HCT116 (cell line): Measurements from ENCODE around the gene FLT3. TPM values are rescaled to one million over a fixed set of nuclear protein-coding genes. Genes with fewer than 3 reads are reported as not detected.

Experiments
- ATAC-seq: fragments of 200-7000 bp; cut with Tn5 transposase; 2 replicates; pipeline ENCODE4 v1.9.1; 2020; ENCODE audit warnings: mild to moderate bottlenecking, moderate library complexity
- BruUV-seq: library from RNA; stranded (reverse); fragments of 400-500 nt; replicated peaks from 2 replicates; lab custom pipeline; 2021; lab: Mats Ljungman, UMichigan
- CTCF ChIA-PET: fragments of 300-600 bp; sonication (Branson Sonifier 250); formaldehyde crosslinking; loops from one replicate; lab custom pipeline; 2021; ENCODE audit warnings: antibody characterized with exemption; lab: Charles Lee
- POLR2A ChIA-PET: fragments of 300-600, 350-600 bp; sonication (Branson Sonifier 250); formaldehyde crosslinking; loops from one replicate; lab custom pipeline; 2021; ENCODE audit warnings: antibody characterized with exemption; lab: Charles Lee
- RAD21 ChIA-PET, 2 experiments: fragments of 300-600 bp; sonication (Branson Sonifier 250); formaldehyde crosslinking; loops; one replicate each; lab custom pipeline; 2023; ENCODE audit warnings: low total read pairs in 2 of 2; ENCODE audit not compliant: uncharacterized antibody in 2 of 2, unreplicated experiment in 2 of 2, low non-redundant PET in 1 of 2; lab: Charles Lee
- DNase-seq: peaks from one replicate; pipeline ENCODE4 v3.0.0-alpha.2; 2010; ENCODE audit warnings: low read depth, low spot score
- H2AFZ ChIP-seq: fragments of 200-600 bp; shearing (Covaris generic), sonication (generic); 2 replicates; pipeline ENCODE4 v1.6.1; 2017; ENCODE audit warnings: low read depth, mixed run types, mixed read lengths, antibody characterized with exemption, low read length; ENCODE audit not compliant: poor library complexity, severe bottlenecking
- H3K27ac ChIP-seq: 2 replicates; pipeline ENCODE4 v1.5.1; 2012; ENCODE audit warnings: low read depth, low read length
- H3K27me3 ChIP-seq: fragments of 200-600 bp; sonication (generic); 2 replicates; pipeline ENCODE4 v1.6.1; 2016; ENCODE audit warnings: mixed run types, low read length, mixed read lengths; ENCODE audit not compliant: insufficient read depth
- H3K36me3 ChIP-seq, 2 experiments: fragments of 200-500 bp in 1 of 2; fragments of 200-600 bp in 1 of 2; sonication (Bioruptor generic) in 1 of 2; sonication (generic) in 1 of 2; 2 replicates each; pipeline versions ENCODE4 v1.5.1 to v1.6.1; 2014 to 2016; ENCODE audit warnings: low read length in 2 of 2, inconsistent platforms in 1 of 2, mixed read lengths in 1 of 2, mixed run types in 1 of 2; ENCODE audit not compliant: insufficient read depth in 2 of 2, control insufficient read depth in 1 of 2
- H3K4me1 ChIP-seq, 2 experiments: fragments of 200-600 bp in 1 of 2; sonication (generic) in 1 of 2; 2 replicates each; pipeline versions ENCODE4 v1.5.1 to v1.6.1; 2012 to 2017; ENCODE audit warnings: low read length in 2 of 2, inconsistent platforms in 1 of 2, mild to moderate bottlenecking in 1 of 2, mixed read lengths in 1 of 2, mixed run types in 1 of 2, moderate library complexity in 1 of 2; ENCODE audit not compliant: insufficient read depth in 2 of 2, control insufficient read depth in 1 of 2
- H3K4me2 ChIP-seq: fragments of 200-600 bp; sonication (generic); 2 replicates; pipeline ENCODE4 v1.6.1; 2017; ENCODE audit warnings: mixed run types, low read length, mixed read lengths
- H3K4me3 ChIP-seq, 2 experiments: fragments of 200-600 bp in 1 of 2; sonication (generic) in 1 of 2; replicated peaks in 1 of 2; 2 replicates each; pipeline ENCODE4 v1.5.1; 2011 to 2016; ENCODE audit warnings: low read length in 2 of 2, control low read depth in 1 of 2, low read depth in 1 of 2, mild to moderate bottlenecking in 1 of 2, mixed read lengths in 1 of 2, mixed run types in 1 of 2
- H3K79me2 ChIP-seq: fragments of 200-600 bp; sonication (generic); 2 replicates; pipeline ENCODE4 v1.6.1; 2017; ENCODE audit warnings: mild to moderate bottlenecking, mixed run types, low read length, moderate library complexity, mixed read lengths; ENCODE audit not compliant: insufficient read depth
- H3K9ac ChIP-seq: fragments of 200-600 bp; sonication (generic); 2 replicates; pipeline ENCODE4 v1.6.1; 2016; ENCODE audit warnings: low read length, mixed read lengths
- H3K9me2 ChIP-seq: fragments of 200-600 bp; sonication (generic), shearing (Covaris generic); 2 replicates; pipeline ENCODE4 v1.6.1; 2017; ENCODE audit warnings: mixed run types, mild to moderate bottlenecking, moderate library complexity; ENCODE audit not compliant: insufficient read depth
- H3K9me3 ChIP-seq, 2 experiments: fragments of 200-500 bp in 1 of 2; fragments of 200-600 bp in 1 of 2; sonication (Bioruptor generic) in 1 of 2; sonication (generic) in 1 of 2; 2 replicates each; pipeline ENCODE4 v1.6.1; 2014 to 2017; ENCODE audit warnings: low read length in 2 of 2, mixed read lengths in 2 of 2, inconsistent platforms in 1 of 2, low read depth in 1 of 2, mild to moderate bottlenecking in 1 of 2, mixed run types in 1 of 2, moderate library complexity in 1 of 2; ENCODE audit not compliant: control insufficient read depth in 1 of 2, insufficient read depth in 1 of 2
- H4K20me1 ChIP-seq: fragments of 200-600 bp; sonication (generic), shearing (Covaris generic); 2 replicates; pipeline ENCODE4 v1.6.1; 2017; ENCODE audit warnings: mixed run types, mild to moderate bottlenecking, moderate library complexity; ENCODE audit not compliant: insufficient read depth
- CEBPB ChIP-seq: IDR thresholded peaks from 2 replicates; pipeline ENCODE4 v1.6.1; 2012; ENCODE audit warnings: low read depth
- CTCF ChIP-seq, 3 experiments: fragments of 200-600 bp in 1 of 3; sonication (generic) in 1 of 3; IDR thresholded peaks in 2 of 3; conservative IDR thresholded peaks in 1 of 3; 2 replicates each; pipeline ENCODE4 v1.5.1; 2012 to 2017; ENCODE audit warnings: low read depth in 2 of 3, low read length in 2 of 3, antibody characterized with exemption in 1 of 3, borderline replicate concordance in 1 of 3, control low read depth in 1 of 3, mild to moderate bottlenecking in 1 of 3, mixed read lengths in 1 of 3, mixed run types in 1 of 3, moderate library complexity in 1 of 3; ENCODE audit not compliant: insufficient read depth in 1 of 3
- EGR1 ChIP-seq: IDR thresholded peaks from 2 replicates; pipeline ENCODE4 v1.6.1; 2012; ENCODE audit warnings: low read depth
- EZH2 ChIP-seq: fragments of 200-600 bp; sonication (generic); IDR thresholded peaks from 2 replicates; pipeline ENCODE4 v1.6.1; 2017; ENCODE audit warnings: antibody characterized with exemption, mixed run types
- EZH2phosphoT487 ChIP-seq: fragments of 200-600 bp; IDR thresholded peaks from 2 replicates; pipeline ENCODE4 v1.6.1; 2018; ENCODE audit warnings: antibody characterized with exemption, borderline replicate concordance
- FOSL1 ChIP-seq: IDR thresholded peaks from 2 replicates; pipeline ENCODE4 v1.6.1; 2012; ENCODE audit warnings: low read depth
- POLR2A ChIP-seq: IDR thresholded peaks from 2 replicates; pipeline ENCODE4 v1.7.0; 2011; ENCODE audit warnings: borderline replicate concordance; ENCODE audit not compliant: insufficient read depth, insufficient read length; ENCODE audit errors: extremely low read depth
- RAD21 ChIP-seq: IDR thresholded peaks from 2 replicates; pipeline ENCODE4 v1.6.1; 2012; ENCODE audit warnings: low read depth, mild to moderate bottlenecking
- SIN3A ChIP-seq: IDR thresholded peaks from 2 replicates; pipeline ENCODE4 v1.6.1; 2012; ENCODE audit warnings: low read depth
- YY1 ChIP-seq: IDR thresholded peaks from 2 replicates; pipeline ENCODE4 v1.6.1; 2011; ENCODE audit warnings: low read length, low read depth, moderate library complexity, mild to moderate bottlenecking; ENCODE audit not compliant: insufficient replicate concordance; ENCODE audit errors: extremely low read depth
- ZNF274 ChIP-seq: fragments of 200-500 bp; sonication (Bioruptor generic); IDR thresholded peaks from 2 replicates; pipeline ENCODE4 v1.6.1; 2014; ENCODE audit warnings: mild to moderate bottlenecking, low read depth, low read length, inconsistent platforms
- intact Hi-C: fragments of 100-400 bp; cut with micrococcal nuclease; formaldehyde crosslinking; loops from 2 replicates; pipeline ENCODE4 v1.10.0; 2022
- total RNA-seq: library from RNA; stranded (reverse); gene quantifications from one replicate; pipeline ENCODE4 v1.2.1, GENCODE V29; 2021; ENCODE audit not compliant: unreplicated experiment

FLT3 gene
- total RNA-seq, 1 experiment from 2014 or later, result 0.17 TPM

GRCh38 chr13:27967736-27968315 lies 132.6 kb downstream of the FLT3 start:
- Histone ChIP-seq H3K27ac (peak overlapping the region; percentile 83), H3K4me2 (peak overlapping the region; percentile 97), H3K4me3 (peak overlapping the region; percentile 81 to 84), H3K36me3 (peaks cover 0 to 2% of the 10 kb centered on the region in 2 experiments; a peak in 1 of 4 replicates), H3K9me3 (no peaks in the 10 kb centered on the region), H3K9ac (peak overlapping the region; percentile 94), H2AFZ (no peak overlapping the region), H3K9me2 (no peaks in the 10 kb centered on the region), H3K79me2 (peaks cover 40% of the 10 kb centered on the region), H4K20me1 (no peaks in the 10 kb centered on the region), H3K27me3 (no peaks in the 10 kb centered on the region), H3K4me1 (peaks cover 6 to 20% of the 10 kb centered on the region in 2 experiments; a peak in 3 of 4 replicates)
- ChIA-PET POLR2A (interaction anchor here (0.9 to 1.9 kb wide), 4 partner anchors 9 to 606 kb away, joined by 3 to 5 read pairs (median 3); no protein-coding TSS in a partner anchor), RAD21 (no interaction called here), CTCF (interaction anchor here (1.8 to 2.9 kb wide), 4 partner anchors 14 to 606 kb away, joined by 6 to 14 read pairs (median 12); no protein-coding TSS in a partner anchor)
- BruUV-seq, result no TSS peak
- TF ChIP-seq RAD21 (no peak), ZNF274 (no peak), CTCF (IDR thresholded peaks at IDR 0.05 in 2 of 3, conservative IDR thresholded peaks at IDR 0.05 in 1 of 3; ENCODE audit: borderline replicate concordance in 1 of 3, insufficient read depth in 1 of 3, low read depth in 2 of 3, low read length in 2 of 3) (no peak), EZH2phosphoT487 (no peak), YY1 (no peak), FOSL1 (no peak), CEBPB (no peak), POLR2A (no peak), EGR1 (no peak), SIN3A (no peak), EZH2 (no peak)
- intact Hi-C loops, result loop anchor here (5.0 kb wide), 1 partner anchor 586 kb away; no protein-coding TSS in a partner anchor
- DNase-seq, result no peak
- ATAC-seq, result peak; percentile 41
